HG03066 (cell line): Measurements from ENCODE around the gene UCKL1.
"Not testable (repeated sequence)": the region's sequence is repeated elsewhere in the genome, so short reads cannot be mapped to it uniquely, and the experiment has no call there.

ENCODE experiments used
- ATAC-seq: cut with Tn5 transposase; IDR thresholded peaks from one replicate; pipeline ENCODE4 v1.9.1; 2021; ENCODE audit warnings: low read depth; ENCODE audit not compliant: unreplicated experiment

UCKL1 gene

GRCh38 chr20:63945031-63945658 lies 11.1 kb downstream of the UCKL1 start:
- no peak for ATAC-seq

DNA sequence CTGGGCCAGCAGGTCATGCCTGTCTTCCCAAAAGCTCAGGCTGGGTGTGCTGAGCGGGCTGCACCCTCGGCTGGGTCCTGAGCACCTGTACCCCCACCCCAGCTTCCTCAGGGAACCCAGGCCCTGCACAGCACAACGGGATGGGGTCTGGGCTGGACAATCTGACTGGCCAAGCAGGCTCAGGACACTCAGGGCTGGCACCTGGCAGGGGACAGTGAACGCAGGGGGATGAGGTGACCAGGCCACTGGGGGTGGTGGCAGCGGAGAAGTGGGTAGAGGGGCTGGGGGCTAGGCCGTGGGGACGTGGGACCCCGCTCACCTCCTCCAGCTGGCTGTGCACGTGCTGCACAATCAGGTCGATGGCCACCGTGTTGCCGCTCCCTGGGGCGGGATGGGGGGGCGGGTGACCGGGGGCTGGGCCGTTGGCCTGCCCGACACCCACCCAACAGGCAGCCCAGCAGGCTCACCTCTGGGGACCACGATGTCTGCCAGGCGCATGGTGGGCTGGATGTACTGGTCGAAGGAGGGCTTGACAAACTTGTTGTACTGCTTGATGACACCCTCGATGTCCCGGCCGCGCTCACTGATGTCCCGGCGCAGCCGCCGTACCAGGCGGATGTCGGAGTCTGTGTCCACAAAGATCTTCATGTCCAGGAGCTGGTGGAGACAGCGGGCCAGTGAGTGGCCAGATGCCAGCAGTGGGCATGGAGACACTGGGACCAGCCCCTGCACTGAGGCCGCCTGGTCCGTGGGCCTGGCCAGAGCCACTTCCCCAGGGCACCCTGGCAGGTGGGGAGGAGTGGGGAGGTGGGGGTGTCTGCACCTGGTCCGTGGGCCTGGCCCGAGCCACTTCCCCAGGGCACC lies 11.9 kb downstream of the UCKL1 start:
- no peak for ATAC-seq

- ATAC-seq = no peak
Observed at GRCh38 chr20:63943808-63944077, 12.5 kb downstream of the UCKL1 start.

GRCh38 chr20:63942969-63943807 lies 13.0 kb downstream of the UCKL1 start:
- ATAC-seq = no peak

GRCh38 chr20:63942250-63942951 lies 13.8 kb downstream of the UCKL1 start:
- ATAC-seq = no peak

GRCh38 chr20:63941282-63942081 lies 14.7 kb downstream of the UCKL1 start:
- no peak for ATAC-seq

- ATAC-seq = no peak
Observed at GRCh38 chr20:63940472-63941266, 15.5 kb downstream of the UCKL1 start.

DNA sequence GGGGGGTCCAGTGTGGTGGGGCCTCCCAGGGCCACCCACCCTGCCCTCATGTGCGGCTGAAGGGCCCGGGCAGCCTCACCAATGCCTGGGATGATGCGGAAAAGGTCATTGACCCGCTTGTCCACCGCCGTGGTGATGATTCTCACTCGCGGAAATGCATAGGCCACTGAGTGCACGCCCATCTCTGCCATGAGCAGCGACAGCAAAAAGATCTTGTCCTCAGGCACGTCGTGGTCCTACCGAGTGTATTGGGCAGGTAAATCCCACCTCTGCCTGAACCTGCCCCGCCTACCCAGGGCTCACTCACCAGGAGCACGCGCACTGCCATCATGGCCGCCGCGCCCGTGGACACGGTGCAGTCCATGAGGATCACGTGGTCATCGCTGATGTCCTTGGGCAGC lies 16.1 kb downstream of the UCKL1 start:
- ATAC-seq = no peak

DNA sequence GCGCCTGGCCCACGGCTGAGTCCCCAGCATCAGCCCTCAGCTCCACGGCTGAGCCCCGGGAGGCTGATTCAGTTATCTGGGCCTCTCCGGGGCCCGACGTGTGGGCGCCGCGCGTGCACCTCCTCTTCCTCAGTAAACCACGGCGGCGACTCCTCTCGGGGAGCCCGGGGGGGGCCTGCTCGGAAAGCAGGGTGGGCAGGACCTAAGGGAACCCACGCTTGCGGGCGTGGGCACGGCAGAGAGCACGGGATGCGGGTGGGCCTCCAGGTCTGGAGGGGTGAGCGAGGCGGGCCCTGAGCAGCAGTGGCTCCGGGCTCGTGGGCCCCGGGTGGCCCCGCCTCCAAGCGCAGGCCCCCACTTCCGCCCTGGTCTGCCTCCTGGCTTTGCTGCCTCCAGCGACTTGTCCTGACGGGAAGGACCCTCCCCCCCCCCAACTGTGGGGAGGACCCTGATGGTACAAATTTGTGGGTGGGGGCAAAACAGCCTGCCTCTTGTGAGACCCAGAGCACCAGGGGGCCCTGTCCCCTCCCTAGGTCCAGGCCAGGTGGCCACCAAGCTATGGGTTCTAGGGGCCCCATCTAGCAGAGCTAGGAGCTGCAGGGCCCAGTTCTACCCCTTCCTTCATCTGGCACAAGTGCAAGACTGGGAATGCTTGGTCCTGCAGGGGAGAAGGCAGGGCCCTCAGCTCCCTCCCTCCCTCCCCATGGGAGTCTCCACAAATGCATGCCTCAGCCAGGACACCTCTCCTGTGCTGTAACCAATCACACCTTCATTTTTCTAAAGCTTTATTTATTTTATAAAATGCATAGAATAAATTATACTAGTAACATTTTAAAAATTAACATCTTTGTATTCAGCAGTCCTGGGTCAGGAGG lies 16.9 kb downstream of the UCKL1 start:
- no peak for ATAC-seq

DNA sequence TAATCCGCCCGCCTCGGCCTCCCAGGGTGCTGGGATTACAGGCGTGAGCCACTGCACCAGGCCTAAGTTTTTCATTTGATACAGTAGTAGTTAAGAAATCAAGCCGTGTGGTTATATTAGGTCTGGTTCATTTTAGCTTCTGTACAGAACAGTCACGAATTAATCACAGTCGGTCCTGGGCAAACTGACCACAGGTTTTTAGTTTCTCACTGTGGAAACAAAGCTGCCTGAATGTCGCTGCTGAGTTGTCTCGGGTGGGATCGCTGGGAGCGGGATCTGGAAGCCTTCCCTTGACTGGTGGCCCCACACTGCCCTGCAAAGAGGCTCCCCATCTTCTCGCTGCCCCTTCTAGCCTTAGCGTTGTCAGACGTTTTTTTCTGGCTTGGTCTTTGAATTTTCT lies 18.6 kb downstream of the UCKL1 start:
- ATAC-seq = no peak

- ATAC-seq = no peak
Observed at GRCh38 chr20:63935447-63935846, 20.8 kb downstream of the UCKL1 start.

DNA sequence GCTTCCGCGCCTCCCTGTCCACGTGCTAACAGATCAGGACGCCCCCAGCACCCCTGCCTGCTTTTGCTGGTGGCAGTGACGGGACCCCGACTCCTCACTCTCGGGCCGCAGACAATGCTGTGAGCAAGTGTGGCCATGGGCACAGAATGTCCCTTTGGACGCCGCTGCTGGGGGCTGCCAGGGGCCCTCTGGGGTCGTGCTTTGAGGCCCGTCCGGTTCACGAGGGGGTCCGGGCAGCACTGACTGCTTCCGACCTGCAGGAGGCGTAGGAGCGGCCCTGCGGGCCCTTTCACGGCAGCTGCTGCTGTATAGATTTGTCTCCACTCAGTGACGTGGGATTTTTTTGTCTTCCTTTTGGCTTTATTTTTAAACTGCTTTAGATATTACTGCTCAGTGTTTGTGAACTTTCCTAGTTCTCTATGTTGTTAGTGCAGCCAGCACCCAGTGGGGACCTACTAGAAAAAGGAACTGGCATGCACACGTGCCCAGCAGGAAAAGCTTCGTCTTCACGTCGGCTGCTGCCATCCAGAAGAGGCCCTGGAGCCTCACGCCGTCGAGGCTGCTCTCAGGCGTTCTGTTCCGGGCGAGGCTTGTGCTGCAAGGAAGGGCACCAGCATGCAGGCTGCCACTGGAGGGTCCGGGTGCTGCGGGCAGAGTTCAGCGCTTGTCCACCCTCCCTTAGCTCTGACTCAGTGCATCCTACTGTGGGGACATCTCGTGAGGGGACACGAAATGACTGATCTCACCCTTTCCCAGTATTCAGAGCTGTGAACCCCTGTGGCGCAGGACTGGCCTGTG lies 21.7 kb downstream of the UCKL1 start:
- no peak for ATAC-seq

GRCh38 chr20:63933646-63934045 lies 22.6 kb downstream of the UCKL1 start:
- ATAC-seq = no peak

GRCh38 chr20:63932606-63933160 lies 23.5 kb downstream of the UCKL1 start:
- no peak for ATAC-seq

- no peak for ATAC-seq
Observed at GRCh38 chr20:63931735-63932134, 24.5 kb downstream of the UCKL1 start.

- no peak for ATAC-seq
Observed at GRCh38 chr20:63930971-63931553, 25.2 kb downstream of the UCKL1 start.

DNA sequence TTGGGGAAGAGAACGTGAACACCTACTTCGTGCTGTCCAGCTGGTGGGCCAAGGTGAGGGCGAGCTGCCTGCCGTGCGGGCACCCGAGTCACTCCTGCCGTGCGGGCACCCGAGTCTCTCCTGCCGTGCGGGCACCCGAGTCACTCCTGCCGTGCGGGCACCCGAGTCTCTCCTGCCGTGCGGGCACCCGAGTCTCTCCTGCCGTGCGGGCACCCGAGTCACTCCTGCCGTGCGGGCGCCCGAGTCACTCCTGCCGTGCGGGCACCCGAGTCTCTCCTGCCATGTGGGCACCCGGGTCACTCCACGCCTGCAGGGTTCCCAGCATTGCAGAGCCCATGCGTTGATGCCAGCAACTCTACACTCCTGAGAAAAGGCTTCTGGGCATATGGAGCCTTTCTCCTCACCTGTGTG lies 26.7 kb downstream of the UCKL1 start:
- ATAC-seq = not testable (repeated sequence)
